CD4-positive, alpha-beta T cell treated with Interleukin-10 for 1 hour (primary cell): Measurements from ENCODE around the gene CADM1.
A peak's percentile ranks its signal among the peaks of the same experiment; 100 is the strongest.

Experiments
- DNase-seq: peaks from one replicate; pipeline ENCODE4 v3.0.0-alpha.2; 2020

Gene CADM1

GRCh38 chr11:115198321-115198741 lies 305.9 kb downstream of the CADM1 start:
- no peak for DNase-seq

GRCh38 chr11:115197433-115197832 lies 306.8 kb downstream of the CADM1 start:
- no peak for DNase-seq

- DNase-seq: no peak
Measured at GRCh38 chr11:115197031-115197430, 307.2 kb downstream of the CADM1 start.

GRCh38 chr11:115194802-115195110 lies 309.5 kb downstream of the CADM1 start:
- no peak for DNase-seq

GRCh38 chr11:115193914-115194801 lies 310.1 kb downstream of the CADM1 start:
- peak; percentile 11 for DNase-seq

GRCh38 chr11:115191761-115192160 lies 312.5 kb downstream of the CADM1 start:
- DNase-seq: no peak

- no peak for DNase-seq
Measured at GRCh38 chr11:115190196-115190595, 314.0 kb downstream of the CADM1 start.

GRCh38 chr11:115188898-115189278 lies 315.3 kb downstream of the CADM1 start:
- DNase-seq: no peak

GRCh38 chr11:115188188-115188897 lies 315.9 kb downstream of the CADM1 start:
- DNase-seq: no peak

GRCh38 chr11:115185931-115186330 lies 318.3 kb downstream of the CADM1 start:
- DNase-seq: no peak

GRCh38 chr11:115185507-115185906 lies 318.7 kb downstream of the CADM1 start:
- no peak for DNase-seq

GRCh38 chr11:115184901-115185300 lies 319.3 kb downstream of the CADM1 start:
- DNase-seq: no peak

- DNase-seq: no peak
Measured at GRCh38 chr11:115183830-115184229, 320.4 kb downstream of the CADM1 start.

GRCh38 chr11:115183136-115183535 lies 321.1 kb downstream of the CADM1 start:
- no peak for DNase-seq

GRCh38 chr11:115182282-115182955 lies 321.8 kb downstream of the CADM1 start:
- no peak for DNase-seq

- no peak for DNase-seq
Measured at GRCh38 chr11:115181538-115181937, 322.7 kb downstream of the CADM1 start.

GRCh38 chr11:115180272-115180671 lies 323.9 kb downstream of the CADM1 start:
- DNase-seq: no peak

GRCh38 chr11:115179636-115180035 lies 324.6 kb downstream of the CADM1 start:
- no peak for DNase-seq

GRCh38 chr11:115178705-115179104 lies 325.5 kb downstream of the CADM1 start:
- no peak for DNase-seq

- no peak for DNase-seq
Measured at GRCh38 chr11:115173136-115173535, 331.1 kb downstream of the CADM1 start.

- peak; percentile 28 for DNase-seq
Measured at GRCh38 chr11:115170133-115170815, 333.9 kb downstream of the CADM1 start.

- no peak for DNase-seq
Measured at GRCh38 chr11:115169251-115169650, 335.0 kb downstream of the CADM1 start.

GRCh38 chr11:115168686-115169085 lies 335.5 kb downstream of the CADM1 start:
- no peak for DNase-seq
